Smooth muscle cell (in vitro differentiated cells): Measurements from ENCODE around the gene LYSMD2. TPM values are rescaled to one million over a fixed set of nuclear protein-coding genes. Genes with fewer than 3 reads are reported as not detected.

Source experiments
- DNase-seq: peaks from one replicate; lab custom pipeline; 2025; ENCODE audit not compliant: unreplicated experiment; lab: John Stamatoyannopoulos, UW
- H2AFZ ChIP-seq: fragments of 200-600 bp; sonication (generic); 2 replicates; pipeline ENCODE4 v1.6.0; 2016; ENCODE audit warnings: antibody characterized with exemption, low read depth, mild to moderate bottlenecking
- H3F3A ChIP-seq: fragments of 200-600 bp; sonication (generic); 2 replicates; pipeline ENCODE4 v1.6.0; 2017; ENCODE audit warnings: antibody characterized with exemption, low read depth
- H3K27ac ChIP-seq: fragments of 200-600 bp; sonication (generic); 2 replicates; pipeline ENCODE4 v1.5.1; 2016; ENCODE audit warnings: low read depth, mild to moderate bottlenecking
- H3K27me3 ChIP-seq: fragments of 200-600 bp; sonication (generic); 2 replicates; pipeline ENCODE4 v1.6.1; 2016; ENCODE audit warnings: low read depth, mild to moderate bottlenecking
- H3K36me3 ChIP-seq: fragments of 200-600 bp; sonication (generic); 2 replicates; pipeline ENCODE4 v1.5.1; 2016; ENCODE audit warnings: low read depth
- H3K4me1 ChIP-seq: fragments of 200-600 bp; sonication (generic); 2 replicates; pipeline ENCODE4 v1.5.1; 2016; ENCODE audit warnings: low read depth
- H3K4me2 ChIP-seq: fragments of 200-600 bp; sonication (generic); 2 replicates; pipeline ENCODE4 v1.6.0; 2016; ENCODE audit warnings: mild to moderate bottlenecking
- H3K4me3 ChIP-seq: fragments of 200-600 bp; sonication (generic); 2 replicates; pipeline ENCODE4 v1.5.1; 2016; ENCODE audit warnings: mild to moderate bottlenecking
- H3K79me2 ChIP-seq: fragments of 200-600 bp; sonication (generic); 2 replicates; pipeline ENCODE4 v1.6.0; 2016; ENCODE audit warnings: low read depth, mild to moderate bottlenecking
- H3K9ac ChIP-seq: fragments of 200-600 bp; sonication (generic); 2 replicates; pipeline ENCODE4 v1.6.0; 2016; ENCODE audit warnings: low read depth
- H3K9me3 ChIP-seq: fragments of 200-600 bp; sonication (generic); replicated peaks from 2 replicates; pipeline ENCODE4 v1.5.1; 2016; ENCODE audit warnings: low read depth
- H4K20me1 ChIP-seq: fragments of 200-600 bp; sonication (generic); 2 replicates; pipeline ENCODE4 v1.6.0; 2016; ENCODE audit warnings: low read depth
- WGBS: methylation state at CpG from one replicate; pipeline ENCODE4 v1.1.7; 2016; ENCODE audit warnings: low lambda C conversion rate; 5-methylcytosine and 5-hydroxymethylcytosine counted together
- polyA plus RNA-seq: library from polyadenylated mRNA; unstranded; fragments of >200 nt; fragmentation: Nextera tagmentation; extraction: Ambion mirVana; gene quantifications from 2 replicates; pipeline ENCODE4 v1.2.1, GENCODE V29; 2016
- total RNA-seq: library from RNA; depleted of rRNA; stranded (reverse); fragments of >200 nt; gene quantifications from 2 replicates; pipeline ENCODE4 v1.2.3, GENCODE V29; 2014
- TF ChIP-seq, protein P1 (sequence below): fragments of 200-600 bp; sonication (generic); IDR thresholded peaks from 2 replicates; pipeline ENCODE4 v1.5.1; 2017; ENCODE audit warnings: borderline replicate concordance, mild to moderate bottlenecking, antibody characterized with exemption; ENCODE audit not compliant: insufficient read depth, poor library complexity, severe bottlenecking

Gene LYSMD2
- total and polyA plus RNA-seq, 2 experiments from 2014 or later, result 1.1 to 3.6 TPM

DNA sequence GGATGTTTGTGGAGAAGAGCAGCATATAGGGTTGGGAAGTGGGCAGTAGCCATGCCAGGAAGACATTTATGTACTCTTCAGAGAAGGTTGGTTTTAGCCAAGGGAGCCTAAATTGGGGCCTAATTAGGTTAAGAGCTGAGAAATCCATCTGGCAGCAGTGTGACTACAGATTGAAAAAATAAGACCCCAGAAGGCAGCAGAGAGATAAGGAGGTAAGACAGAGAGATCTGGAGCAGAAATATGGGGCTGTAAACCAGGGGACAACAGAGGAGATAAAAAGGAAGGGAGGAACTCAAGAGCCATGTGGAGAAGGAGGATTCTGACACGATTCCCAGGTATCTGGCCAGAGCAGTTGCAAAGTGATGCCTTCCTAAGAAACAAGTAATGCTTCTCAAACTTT, 23.3 kb downstream of the LYSMD2 start:
- Histone ChIP-seq H3K9me3 (no peaks in the 10 kb centered on the region), H4K20me1 (no peaks in the 10 kb centered on the region), H3K27me3 (no peaks in the 10 kb centered on the region), H2AFZ (no peak overlapping the region), H3K4me3 (no peak overlapping the region), H3K4me2 (no peak overlapping the region), H3K79me2 (no peaks in the 10 kb centered on the region), H3K4me1 (no peaks in the 10 kb centered on the region), H3K9ac (no peak overlapping the region), H3K27ac (no peak overlapping the region), H3K36me3 (no peaks in the 10 kb centered on the region), H3F3A (peaks cover 1% of the 10 kb centered on the region)
- TF ChIP-seq, protein P1, sequence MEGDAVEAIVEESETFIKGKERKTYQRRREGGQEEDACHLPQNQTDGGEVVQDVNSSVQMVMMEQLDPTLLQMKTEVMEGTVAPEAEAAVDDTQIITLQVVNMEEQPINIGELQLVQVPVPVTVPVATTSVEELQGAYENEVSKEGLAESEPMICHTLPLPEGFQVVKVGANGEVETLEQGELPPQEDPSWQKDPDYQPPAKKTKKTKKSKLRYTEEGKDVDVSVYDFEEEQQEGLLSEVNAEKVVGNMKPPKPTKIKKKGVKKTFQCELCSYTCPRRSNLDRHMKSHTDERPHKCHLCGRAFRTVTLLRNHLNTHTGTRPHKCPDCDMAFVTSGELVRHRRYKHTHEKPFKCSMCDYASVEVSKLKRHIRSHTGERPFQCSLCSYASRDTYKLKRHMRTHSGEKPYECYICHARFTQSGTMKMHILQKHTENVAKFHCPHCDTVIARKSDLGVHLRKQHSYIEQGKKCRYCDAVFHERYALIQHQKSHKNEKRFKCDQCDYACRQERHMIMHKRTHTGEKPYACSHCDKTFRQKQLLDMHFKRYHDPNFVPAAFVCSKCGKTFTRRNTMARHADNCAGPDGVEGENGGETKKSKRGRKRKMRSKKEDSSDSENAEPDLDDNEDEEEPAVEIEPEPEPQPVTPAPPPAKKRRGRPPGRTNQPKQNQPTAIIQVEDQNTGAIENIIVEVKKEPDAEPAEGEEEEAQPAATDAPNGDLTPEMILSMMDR, result no peak
- DNase-seq, result no peak
- WGBS, result 61% methylated on average over 1 of the region's 1 CpG

DNA sequence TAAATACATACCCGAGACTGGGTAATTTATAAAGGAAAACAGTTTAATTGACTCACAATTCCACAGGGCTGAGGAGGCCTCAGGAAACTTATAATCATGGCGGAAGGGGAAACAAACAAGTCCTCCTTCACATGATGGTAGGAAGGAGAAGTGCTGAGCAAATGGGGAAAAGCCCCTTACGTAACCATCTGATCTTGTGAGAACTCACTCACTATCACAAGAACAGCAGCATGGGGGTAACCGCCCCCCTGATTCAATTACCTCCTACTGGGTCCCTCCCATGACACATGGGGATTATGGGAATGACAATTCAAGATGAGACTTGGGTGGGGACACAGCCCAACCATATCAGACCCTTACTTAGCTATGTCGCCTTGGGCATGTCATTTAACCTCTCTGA, 28.4 kb downstream of the LYSMD2 start:
- no peak overlapping the region for H3K4me3 ChIP-seq
- no peak for DNase-seq
- H2AFZ ChIP-seq, result no peak overlapping the region
- no peaks in the 10 kb centered on the region for H3K9me3 ChIP-seq
- H4K20me1 ChIP-seq, result no peaks in the 10 kb centered on the region
- H3K79me2 ChIP-seq, result no peaks in the 10 kb centered on the region
- 98% methylated on average over 5 of the region's 5 CpGs for WGBS
- no peak overlapping the region for H3K4me2 ChIP-seq
- H3K27ac ChIP-seq, result no peak overlapping the region
- no peaks in the 10 kb centered on the region for H3K36me3 ChIP-seq
- no peak overlapping the region for H3K9ac ChIP-seq
- H3F3A ChIP-seq, result peaks cover 17% of the 10 kb centered on the region
- H3K4me1 ChIP-seq, result no peaks in the 10 kb centered on the region
- H3K27me3 ChIP-seq, result no peaks in the 10 kb centered on the region
- TF ChIP-seq, protein P1, result no peak

DNA sequence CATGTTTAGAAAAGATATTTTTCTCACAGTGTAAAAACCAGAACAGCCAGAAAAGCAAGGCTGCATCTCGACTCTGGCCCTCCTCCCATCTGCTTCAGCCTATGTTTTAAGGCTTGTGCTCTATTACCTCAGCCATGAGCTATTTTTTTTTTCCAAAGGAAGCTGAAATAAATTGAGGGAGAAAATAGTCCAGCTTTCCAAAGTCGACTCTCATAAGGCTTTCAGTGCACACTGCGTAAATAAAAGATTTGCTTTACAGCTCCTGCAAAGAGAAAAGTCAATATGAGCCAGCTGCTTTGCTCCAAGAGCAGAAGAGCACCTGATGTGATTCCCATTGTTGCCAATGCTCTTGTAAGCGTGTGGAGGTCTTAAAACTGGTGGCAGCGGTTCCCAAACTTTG, 29.4 kb downstream of the LYSMD2 start:
- Histone ChIP-seq H4K20me1 (no peaks in the 10 kb centered on the region), H3K27me3 (no peaks in the 10 kb centered on the region), H3K36me3 (no peaks in the 10 kb centered on the region), H3K4me2 (peak overlapping the region; percentile 77), H2AFZ (no peak overlapping the region), H3K9me3 (no peaks in the 10 kb centered on the region), H3K9ac (no peak overlapping the region), H3K79me2 (no peaks in the 10 kb centered on the region), H3K27ac (peak overlapping the region; percentile 86), H3K4me3 (no peak overlapping the region), H3K4me1 (no peaks in the 10 kb centered on the region), H3F3A (peaks cover 17% of the 10 kb centered on the region)
- 41% methylated on average over 5 of the region's 5 CpGs for WGBS
- DNase-seq, result no peak
- TF ChIP-seq, protein P1, result no peak

DNA sequence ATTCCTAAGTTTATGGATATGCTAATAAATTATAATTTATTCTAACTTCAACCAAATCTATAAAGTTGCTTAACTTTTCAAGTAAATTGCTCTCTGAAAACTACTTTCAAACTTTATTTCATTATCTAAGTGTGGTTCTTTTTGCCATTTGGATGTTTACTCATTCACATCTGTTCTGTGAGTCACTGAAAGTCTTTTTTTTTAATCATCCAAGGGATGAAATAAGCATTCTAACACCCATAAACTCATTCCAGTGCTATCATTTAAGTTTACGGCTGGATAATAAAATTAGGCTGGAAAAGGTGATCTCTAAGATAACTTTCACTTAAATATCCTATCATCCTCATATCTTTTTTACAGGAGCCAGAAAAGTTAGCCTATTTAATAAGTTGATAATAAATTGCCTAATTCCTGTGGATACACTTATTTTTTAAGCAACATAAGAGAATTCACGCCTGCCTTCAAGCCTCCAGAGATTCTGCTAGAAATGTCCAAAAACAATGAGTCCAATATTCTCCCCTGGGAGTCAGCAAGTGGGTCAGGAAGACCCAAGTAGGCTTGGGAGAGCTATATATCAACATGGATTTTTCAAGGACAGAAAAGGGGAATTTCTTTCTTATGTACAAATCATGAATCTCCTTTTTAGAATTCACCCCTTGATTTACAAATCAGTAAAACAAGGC, 30.4 kb downstream of the LYSMD2 start:
- peak overlapping the region; percentile 77 for H3K4me2 ChIP-seq

More for the DNA sequence above, 30.4 kb downstream of the LYSMD2 start:
- DNase-seq, result no peak
- Histone ChIP-seq H4K20me1 (no peaks in the 10 kb centered on the region), H3K27me3 (no peaks in the 10 kb centered on the region), H3K36me3 (no peaks in the 10 kb centered on the region), H3K4me1 (no peaks in the 10 kb centered on the region), H3K79me2 (no peaks in the 10 kb centered on the region), H2AFZ (no peak overlapping the region), H3K9ac (no peak overlapping the region), H3K27ac (peak overlapping the region; percentile 86), H3K9me3 (no peaks in the 10 kb centered on the region), H3K4me3 (no peak overlapping the region), H3F3A (peaks cover 17% of the 10 kb centered on the region)
- TF ChIP-seq, protein P1, result no peak
- WGBS, result 29% methylated on average over 2 of the region's 2 CpGs
